ENCODE results near the gene XPO1.

The XPO1 gene

DNA sequence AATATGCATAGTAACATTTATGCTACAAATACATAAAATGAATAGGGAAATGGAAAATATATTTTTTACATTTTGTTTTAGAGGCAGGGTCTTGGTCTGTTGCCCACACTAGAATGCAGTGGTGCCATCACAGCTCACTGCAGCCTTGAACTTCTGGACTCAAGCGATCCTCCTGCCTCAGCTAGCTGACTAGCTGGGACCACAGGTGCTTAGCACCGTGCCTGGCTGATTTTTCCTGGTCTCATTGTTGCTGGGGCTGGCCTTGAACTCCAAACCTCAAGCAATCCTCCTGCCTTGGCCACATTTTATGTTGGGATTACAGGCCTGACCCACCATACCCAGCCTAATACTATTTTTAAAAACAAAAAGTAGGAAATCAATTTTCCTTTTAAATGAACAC lies 33.2 kb downstream of the XPO1 start:
- H3K9ac ChIP-seq (ENCODE audit: low read length), result no peak overlapping the region
- DNase-seq, result no peak
- H3K18ac ChIP-seq (ENCODE audit: low read length), result no peak overlapping the region
- H3K4me1 ChIP-seq (ENCODE audit: control insufficient read depth in 1 of 2, insufficient read depth in 2 of 2, low read length in 2 of 2), result no peaks in the 10 kb centered on the region
- no peak overlapping the region for H3K4me3 ChIP-seq (ENCODE audit: low read depth, low read length)
- no peak overlapping the region for H3K27ac ChIP-seq (ENCODE audit: low read depth, low read length)
- H4K91ac ChIP-seq (ENCODE audit: low read depth, low read length), result no peak overlapping the region
- no peak overlapping the region for H2AFZ ChIP-seq (ENCODE audit: insufficient read depth, low read length, poor library complexity)
- no peak overlapping the region for H3K14ac ChIP-seq (ENCODE audit: low read length)
- H4K12ac ChIP-seq (ENCODE audit: low read depth, low read length), result no peak overlapping the region
- H2AK5ac ChIP-seq (ENCODE audit: low read length), result no peak overlapping the region
- peaks cover 10% of the 10 kb centered on the region for H3K79me2 ChIP-seq (ENCODE audit: control insufficient read depth, insufficient read depth, low read length, poor library complexity)
- no peaks in the 10 kb centered on the region for H3K79me1 ChIP-seq (ENCODE audit: low read length)
- no peak overlapping the region for H4K8ac ChIP-seq (ENCODE audit: low read depth, low read length)
- no peak overlapping the region for H2BK5ac ChIP-seq (ENCODE audit: low read depth, low read length, poor library complexity)
- no peak overlapping the region for H2BK12ac ChIP-seq (ENCODE audit: low read length)
- WGBS (ENCODE audit: extremely low coverage, insufficient coverage, insufficient read length), result no CpG with 5 or more reads among the region's 2 CpGs
- no peaks in the 10 kb centered on the region for H3K9me3 ChIP-seq (ENCODE audit: insufficient read depth, low read depth, low read length)
- no peak overlapping the region for H3K4me2 ChIP-seq (ENCODE audit: low read length)
- H3K23ac ChIP-seq (ENCODE audit: low read length), result no peak overlapping the region
- H3K36me3 ChIP-seq (ENCODE audit: control insufficient read depth in 1 of 2, insufficient read depth in 2 of 2, low read length in 2 of 2), result peaks cover 24 to 34% of the 10 kb centered on the region in 2 experiments
- H2BK120ac ChIP-seq (ENCODE audit: insufficient read depth, low read length, poor library complexity), result no peak overlapping the region
- no peak overlapping the region for H3K4ac ChIP-seq (ENCODE audit: low read depth, low read length)
- H3K27me3 ChIP-seq (ENCODE audit: insufficient read depth, low read length), result no peaks in the 10 kb centered on the region

DNA sequence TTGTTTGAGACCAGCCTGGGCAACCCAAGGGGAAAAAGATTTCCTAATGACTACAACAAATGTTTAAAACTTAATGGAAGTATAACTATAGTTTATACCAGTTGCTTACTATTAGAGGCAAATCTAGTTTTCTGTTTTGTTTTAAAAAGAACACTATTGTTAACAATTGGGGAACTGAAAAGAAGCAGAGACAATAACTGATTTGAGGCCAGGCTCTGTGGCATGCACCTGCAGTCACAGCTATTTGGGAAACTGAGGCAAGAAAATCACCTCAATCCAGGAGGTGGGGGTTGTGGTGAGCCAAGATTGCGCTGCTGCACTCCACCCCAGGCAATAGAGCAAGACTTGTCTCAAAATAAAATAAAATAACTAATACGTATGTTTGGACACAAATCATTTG lies 39.1 kb downstream of the XPO1 start:
- Histone ChIP-seq H3K27me3 (ENCODE audit: insufficient read depth, low read length) (no peaks in the 10 kb centered on the region), H3K4me2 (ENCODE audit: low read length) (no peak overlapping the region), H3K18ac (ENCODE audit: low read length) (no peak overlapping the region), H2BK12ac (ENCODE audit: low read length) (no peak overlapping the region), H3K27ac (ENCODE audit: low read depth, low read length) (no peak overlapping the region), H3K4ac (ENCODE audit: low read depth, low read length) (no peak overlapping the region), H4K12ac (ENCODE audit: low read depth, low read length) (peak overlapping the region; percentile 30), H3K79me1 (ENCODE audit: low read length) (no peaks in the 10 kb centered on the region), H3K9me3 (ENCODE audit: insufficient read depth, low read depth, low read length) (no peaks in the 10 kb centered on the region), H2AFZ (ENCODE audit: insufficient read depth, low read length, poor library complexity) (no peak overlapping the region), H3K4me3 (ENCODE audit: low read depth, low read length) (no peak overlapping the region), H3K9ac (ENCODE audit: low read length) (no peak overlapping the region), H3K23ac (ENCODE audit: low read length) (no peak overlapping the region), H3K79me2 (ENCODE audit: control insufficient read depth, insufficient read depth, low read length, poor library complexity) (no peaks in the 10 kb centered on the region), H4K8ac (ENCODE audit: low read depth, low read length) (no peak overlapping the region), H3K36me3 (ENCODE audit: control insufficient read depth in 1 of 2, insufficient read depth in 2 of 2, low read length in 2 of 2) (peaks cover 31 to 34% of the 10 kb centered on the region in 2 experiments), H3K4me1 (ENCODE audit: control insufficient read depth in 1 of 2, insufficient read depth in 2 of 2, low read length in 2 of 2) (no peaks in the 10 kb centered on the region), H3K14ac (ENCODE audit: low read length) (no peak overlapping the region), H2BK5ac (ENCODE audit: low read depth, low read length, poor library complexity) (no peak overlapping the region), H2AK5ac (ENCODE audit: low read length) (no peak overlapping the region), H4K91ac (ENCODE audit: low read depth, low read length) (no peak overlapping the region), H2BK120ac (ENCODE audit: insufficient read depth, low read length, poor library complexity) (no peak overlapping the region)
- no peak for DNase-seq
- WGBS (ENCODE audit: extremely low coverage, insufficient coverage, insufficient read length), result no CpG with 5 or more reads among the region's 2 CpGs

DNA sequence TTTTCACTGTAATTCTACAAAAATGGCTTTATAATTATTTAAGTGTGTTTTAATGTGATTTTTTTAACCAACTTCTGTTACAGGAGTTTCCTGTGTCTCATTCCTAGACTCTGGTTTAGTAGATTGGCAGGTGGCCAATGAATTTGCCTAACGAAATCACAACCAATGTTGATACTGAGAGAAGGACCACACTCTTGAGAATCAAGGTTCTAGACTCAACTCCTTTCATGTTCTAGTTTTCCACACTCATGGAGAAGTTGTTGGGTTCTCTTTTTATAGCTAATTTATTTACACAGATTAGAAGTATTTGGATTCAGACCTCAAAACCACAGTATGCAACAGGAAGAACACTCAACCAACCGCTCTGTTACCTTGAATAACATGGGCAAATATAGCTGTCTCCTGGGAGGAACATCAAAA lies 44.6 kb downstream of the XPO1 start:
- DNase-seq, result no peak
- H2AK5ac ChIP-seq (ENCODE audit: low read length), result no peak overlapping the region
- no peak overlapping the region for H4K91ac ChIP-seq (ENCODE audit: low read depth, low read length)
- peaks cover 40 to 51% of the 10 kb centered on the region in 2 experiments for H3K36me3 ChIP-seq (ENCODE audit: control insufficient read depth in 1 of 2, insufficient read depth in 2 of 2, low read length in 2 of 2)
- no peak overlapping the region for H3K18ac ChIP-seq (ENCODE audit: low read length)
- no peak overlapping the region for H2AFZ ChIP-seq (ENCODE audit: insufficient read depth, low read length, poor library complexity)
- no peak overlapping the region for H2BK12ac ChIP-seq (ENCODE audit: low read length)
- H3K9me3 ChIP-seq (ENCODE audit: insufficient read depth, low read depth, low read length), result no peaks in the 10 kb centered on the region
- no peak overlapping the region for H3K27ac ChIP-seq (ENCODE audit: low read depth, low read length)
- no peaks in the 10 kb centered on the region for H3K79me1 ChIP-seq (ENCODE audit: low read length)
- H3K14ac ChIP-seq (ENCODE audit: low read length), result no peak overlapping the region
- no peak overlapping the region for H3K4me3 ChIP-seq (ENCODE audit: low read depth, low read length)
- H3K79me2 ChIP-seq (ENCODE audit: control insufficient read depth, insufficient read depth, low read length, poor library complexity), result no peaks in the 10 kb centered on the region
- H4K8ac ChIP-seq (ENCODE audit: low read depth, low read length), result no peak overlapping the region
- no peak overlapping the region for H2BK120ac ChIP-seq (ENCODE audit: insufficient read depth, low read length, poor library complexity)
- no peaks in the 10 kb centered on the region for H3K4me1 ChIP-seq (ENCODE audit: control insufficient read depth in 1 of 2, insufficient read depth in 2 of 2, low read length in 2 of 2)
- H3K23ac ChIP-seq (ENCODE audit: low read length), result no peak overlapping the region
- H3K27me3 ChIP-seq (ENCODE audit: insufficient read depth, low read length), result no peaks in the 10 kb centered on the region
- WGBS (ENCODE audit: extremely low coverage, insufficient coverage, insufficient read length), result no CpG with 5 or more reads among the region's 2 CpGs
- no peak overlapping the region for H4K12ac ChIP-seq (ENCODE audit: low read depth, low read length)
- no peak overlapping the region for H2BK5ac ChIP-seq (ENCODE audit: low read depth, low read length, poor library complexity)
- H3K9ac ChIP-seq (ENCODE audit: low read length), result no peak overlapping the region
- H3K4ac ChIP-seq (ENCODE audit: low read depth, low read length), result no peak overlapping the region
- no peak overlapping the region for H3K4me2 ChIP-seq (ENCODE audit: low read length)

DNA sequence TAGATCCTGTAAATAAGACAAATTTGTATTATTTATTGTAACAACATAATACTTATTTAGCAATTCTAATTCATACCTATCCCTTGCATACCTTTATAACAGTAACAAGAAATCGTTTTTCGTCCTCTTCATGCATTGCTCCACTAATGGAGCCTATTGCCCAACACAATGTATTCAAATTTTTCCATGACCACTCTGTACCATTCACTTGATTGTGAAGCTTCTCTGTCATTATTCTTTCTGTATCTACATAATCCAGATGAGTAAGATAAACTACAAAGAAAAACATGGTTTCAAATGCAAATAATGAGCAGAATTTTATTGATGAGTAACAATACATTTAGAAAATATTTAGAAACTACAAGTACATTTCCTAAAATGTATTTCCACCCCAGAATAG lies 45.7 kb downstream of the XPO1 start:
- H2AFZ ChIP-seq (ENCODE audit: insufficient read depth, low read length, poor library complexity), result no peak overlapping the region
- no peak overlapping the region for H2AK5ac ChIP-seq (ENCODE audit: low read length)
- no peak overlapping the region for H4K91ac ChIP-seq (ENCODE audit: low read depth, low read length)
- H3K27me3 ChIP-seq (ENCODE audit: insufficient read depth, low read length), result no peaks in the 10 kb centered on the region
- H3K18ac ChIP-seq (ENCODE audit: low read length), result no peak overlapping the region
- no peak overlapping the region for H3K27ac ChIP-seq (ENCODE audit: low read depth, low read length)
- H3K4me3 ChIP-seq (ENCODE audit: low read depth, low read length), result no peak overlapping the region
- no peaks in the 10 kb centered on the region for H3K9me3 ChIP-seq (ENCODE audit: insufficient read depth, low read depth, low read length)
- H3K14ac ChIP-seq (ENCODE audit: low read length), result no peak overlapping the region
- DNase-seq, result no peak
- H4K12ac ChIP-seq (ENCODE audit: low read depth, low read length), result no peak overlapping the region
- no peak overlapping the region for H3K4me2 ChIP-seq (ENCODE audit: low read length)
- H2BK12ac ChIP-seq (ENCODE audit: low read length), result no peak overlapping the region
- H3K4ac ChIP-seq (ENCODE audit: low read depth, low read length), result no peak overlapping the region
- no peak overlapping the region for H4K8ac ChIP-seq (ENCODE audit: low read depth, low read length)
- no CpG with 5 or more reads among the region's 2 CpGs for WGBS (ENCODE audit: extremely low coverage, insufficient coverage, insufficient read length)
- no peak overlapping the region for H2BK5ac ChIP-seq (ENCODE audit: low read depth, low read length, poor library complexity)
- H3K23ac ChIP-seq (ENCODE audit: low read length), result no peak overlapping the region
- H2BK120ac ChIP-seq (ENCODE audit: insufficient read depth, low read length, poor library complexity), result no peak overlapping the region
- H3K9ac ChIP-seq (ENCODE audit: low read length), result no peak overlapping the region
- no peaks in the 10 kb centered on the region for H3K4me1 ChIP-seq (ENCODE audit: control insufficient read depth in 1 of 2, insufficient read depth in 2 of 2, low read length in 2 of 2)
- no peaks in the 10 kb centered on the region for H3K79me2 ChIP-seq (ENCODE audit: control insufficient read depth, insufficient read depth, low read length, poor library complexity)
- H3K36me3 ChIP-seq (ENCODE audit: control insufficient read depth in 1 of 2, insufficient read depth in 2 of 2, low read length in 2 of 2), result peaks cover 37 to 49% of the 10 kb centered on the region in 2 experiments
- no peaks in the 10 kb centered on the region for H3K79me1 ChIP-seq (ENCODE audit: low read length)
